MG63 (cell line): ENCODE data around the gene PDPN. TPM values are rescaled to one million over a fixed set of nuclear protein-coding genes. Genes with fewer than 3 reads are reported as not detected.
A peak's percentile ranks its signal among the peaks of the same experiment; 100 is the strongest.

Source experiments
- DNase-seq: peaks from one replicate; pipeline ENCODE4 v3.0.0-alpha.2; 2020
- H3K27me3 ChIP-seq: fragments of 250-450 bp; sonication (Bioruptor Pico); 2 replicates; pipeline ENCODE4 v1.5.1; 2020; ENCODE audit warnings: mild to moderate bottlenecking, moderate library complexity
- H3K36me3 ChIP-seq: fragments of 250-450 bp; sonication (Bioruptor Pico); 2 replicates; pipeline ENCODE4 v1.5.1; 2020; ENCODE audit warnings: mild to moderate bottlenecking, moderate library complexity
- H3K4me3 ChIP-seq: fragments of 250-450 bp; sonication (Bioruptor Pico); 2 replicates; pipeline ENCODE4 v1.5.1; 2020; ENCODE audit warnings: mild to moderate bottlenecking, moderate library complexity
- H3K9me3 ChIP-seq: fragments of 250-450 bp; sonication (Bioruptor Pico); 2 replicates; pipeline ENCODE4 v1.5.1; 2020; ENCODE audit warnings: mild to moderate bottlenecking, moderate library complexity
- total RNA-seq: library from RNA; depleted of rRNA; stranded (reverse); fragments of >200 nt; shearing (Covaris generic); gene quantifications from 2 replicates; pipeline ENCODE4 v1.2.3, GENCODE V29; 2014; ENCODE audit warnings: low replicate concordance; rRNA removed

The PDPN gene, protein sequence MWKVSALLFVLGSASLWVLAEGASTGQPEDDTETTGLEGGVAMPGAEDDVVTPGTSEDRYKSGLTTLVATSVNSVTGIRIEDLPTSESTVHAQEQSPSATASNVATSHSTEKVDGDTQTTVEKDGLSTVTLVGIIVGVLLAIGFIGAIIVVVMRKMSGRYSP
- total RNA-seq, result 29.0 and 47.5 TPM in 2 replicates

DNA sequence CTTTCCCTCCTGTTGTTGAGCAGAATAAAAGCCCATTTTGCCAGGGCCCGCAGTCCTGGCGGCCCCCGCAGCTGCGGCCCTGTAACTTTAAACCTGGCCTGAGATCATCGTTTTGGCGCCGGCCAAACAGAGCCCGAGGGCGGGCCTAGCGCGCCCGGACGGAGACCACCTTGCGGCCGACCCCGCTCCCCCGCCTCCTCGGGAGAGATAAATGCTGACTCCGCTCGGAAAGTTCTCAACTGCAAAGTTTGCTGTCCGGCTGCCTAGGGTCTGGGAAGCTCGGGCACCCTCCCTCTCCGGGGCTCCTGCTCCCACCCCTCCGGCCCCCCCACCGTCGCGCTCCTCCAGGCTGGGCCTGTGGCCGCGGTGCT, at the start of gene PDPN:
PDPN (plus strand) TSS at position 238 of the 371 bp plus-strand sequence. CDS start 202 bp downstream, outside the sequence.
- H3K27me3 ChIP-seq, result no peaks in the 10 kb centered on the region
- DNase-seq, result peak; percentile 78
- H3K36me3 ChIP-seq, result peaks cover 20% of the 10 kb centered on the region
- no peaks in the 10 kb centered on the region for H3K9me3 ChIP-seq
- peak within 1 kb of the TSS; percentile 76 for H3K4me3 ChIP-seq

DNA sequence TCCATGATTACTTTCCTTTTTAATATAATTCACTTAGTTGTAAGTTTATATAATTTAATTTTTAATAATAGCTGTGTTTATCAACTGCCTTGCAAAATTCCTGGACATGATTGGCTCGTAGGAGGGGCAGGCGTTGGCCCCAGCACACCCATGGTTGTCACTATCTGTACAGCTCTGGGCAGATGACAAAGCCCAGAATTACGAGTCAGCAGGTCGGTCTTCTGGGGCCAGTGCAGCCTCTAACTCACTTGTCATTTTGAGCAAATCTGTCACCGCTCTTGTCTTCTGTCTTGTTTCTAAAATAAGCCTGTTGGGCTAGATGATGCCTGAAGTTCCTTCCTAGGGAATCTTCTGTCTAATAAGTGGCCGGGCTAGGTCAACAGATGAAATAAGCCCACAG, 48.4 kb upstream of the PDPN start:
- Histone ChIP-seq H3K36me3 (no peaks in the 10 kb centered on the region), H3K27me3 (no peaks in the 10 kb centered on the region), H3K4me3 (no peak overlapping the region), H3K9me3 (no peaks in the 10 kb centered on the region)
- no peak for DNase-seq

DNA sequence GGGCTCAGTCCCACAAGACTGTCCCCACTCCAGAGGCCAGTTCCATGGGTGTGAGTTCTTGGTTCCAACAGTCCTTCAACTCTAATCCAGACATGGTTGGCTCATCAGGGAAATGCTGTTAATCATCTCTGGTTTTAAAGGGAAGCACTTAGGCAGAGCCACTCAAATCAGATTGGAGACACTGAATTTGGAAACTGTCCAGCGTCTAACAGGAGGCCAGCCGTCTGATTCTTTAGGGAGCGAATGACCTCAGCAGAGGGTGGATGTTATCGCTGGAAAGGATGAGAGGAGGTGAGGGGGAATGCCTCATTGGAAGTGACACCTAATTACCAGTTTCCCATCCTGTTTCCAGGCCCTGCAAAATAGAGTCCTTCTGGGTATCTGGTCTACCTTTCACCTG, 47.1 kb upstream of the PDPN start:
- DNase-seq, result no peak
- no peaks in the 10 kb centered on the region for H3K27me3 ChIP-seq
- H3K4me3 ChIP-seq, result no peak overlapping the region
- no peaks in the 10 kb centered on the region for H3K36me3 ChIP-seq
- H3K9me3 ChIP-seq, result no peaks in the 10 kb centered on the region

DNA sequence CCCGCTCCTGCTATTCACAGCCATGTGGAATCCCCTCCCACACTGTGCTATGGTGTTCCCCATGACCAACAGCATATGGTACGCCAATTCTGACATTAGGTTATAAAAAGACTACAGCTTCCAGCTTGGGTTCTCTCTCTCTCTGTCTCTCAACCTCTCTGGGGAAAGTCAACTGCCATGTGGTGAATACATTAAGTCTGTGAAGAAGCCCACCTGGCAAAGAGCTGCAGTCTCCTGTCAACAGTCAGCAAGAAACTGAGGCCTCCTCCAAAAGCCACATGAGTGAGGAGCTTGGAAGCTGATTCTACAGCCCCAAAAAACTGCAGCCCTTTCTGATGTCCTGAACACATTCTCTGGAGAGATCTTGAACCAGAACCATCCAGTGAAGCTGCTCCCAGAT, 44.8 kb upstream of the PDPN start:
- Histone ChIP-seq H3K36me3 (no peaks in the 10 kb centered on the region), H3K9me3 (no peaks in the 10 kb centered on the region)

DNA sequence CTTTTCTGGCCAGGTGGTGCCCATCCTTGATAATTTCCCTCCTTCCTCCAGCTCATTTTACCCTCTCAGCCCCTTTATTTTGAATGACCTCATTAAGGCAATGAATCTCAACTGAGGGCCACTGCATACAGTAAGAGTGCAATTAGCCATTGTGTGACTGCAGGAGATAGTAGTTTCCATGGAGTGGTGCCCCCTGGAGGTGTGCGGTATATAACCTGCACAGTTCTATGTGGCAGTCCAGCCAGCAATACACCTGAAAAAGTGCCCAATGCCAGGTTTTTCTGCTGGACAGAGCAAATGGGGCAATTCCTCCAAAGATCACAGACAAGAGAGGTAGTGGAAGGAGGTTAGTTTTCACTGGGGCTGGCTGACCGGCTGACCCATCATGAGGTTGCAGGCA, 43.9 kb upstream of the PDPN start:
- Histone ChIP-seq H3K27me3 (no peaks in the 10 kb centered on the region), H3K9me3 (no peaks in the 10 kb centered on the region), H3K4me3 (no peak overlapping the region), H3K36me3 (no peaks in the 10 kb centered on the region)
- no peak for DNase-seq

More for the DNA sequence above, 44.8 kb upstream of the PDPN start:
- DNase-seq, result no peak
- H3K27me3 ChIP-seq, result no peaks in the 10 kb centered on the region
- H3K4me3 ChIP-seq, result no peak overlapping the region

DNA sequence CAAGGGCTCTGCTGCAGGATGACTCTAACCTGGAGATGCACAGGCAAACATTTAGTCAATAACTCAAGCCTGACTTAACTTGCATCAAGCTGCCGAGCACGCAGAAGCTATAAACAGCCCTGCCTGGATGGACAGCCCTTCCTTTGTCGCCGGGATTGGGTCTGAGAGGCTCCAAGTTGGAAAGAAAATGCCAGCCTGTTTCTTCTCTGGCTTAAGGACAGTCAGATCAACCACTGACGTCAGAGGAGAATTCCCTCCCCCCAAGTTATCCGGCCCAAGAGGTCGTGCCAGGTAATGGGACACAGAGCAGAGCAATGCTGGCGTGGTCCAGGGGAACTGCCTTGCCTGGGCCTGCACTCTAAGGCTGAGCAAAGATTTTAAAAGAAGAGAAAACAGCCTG, 42.8 kb upstream of the PDPN start:
- Histone ChIP-seq H3K4me3 (no peak overlapping the region), H3K36me3 (no peaks in the 10 kb centered on the region), H3K9me3 (no peaks in the 10 kb centered on the region), H3K27me3 (no peaks in the 10 kb centered on the region)
- DNase-seq, result no peak

DNA sequence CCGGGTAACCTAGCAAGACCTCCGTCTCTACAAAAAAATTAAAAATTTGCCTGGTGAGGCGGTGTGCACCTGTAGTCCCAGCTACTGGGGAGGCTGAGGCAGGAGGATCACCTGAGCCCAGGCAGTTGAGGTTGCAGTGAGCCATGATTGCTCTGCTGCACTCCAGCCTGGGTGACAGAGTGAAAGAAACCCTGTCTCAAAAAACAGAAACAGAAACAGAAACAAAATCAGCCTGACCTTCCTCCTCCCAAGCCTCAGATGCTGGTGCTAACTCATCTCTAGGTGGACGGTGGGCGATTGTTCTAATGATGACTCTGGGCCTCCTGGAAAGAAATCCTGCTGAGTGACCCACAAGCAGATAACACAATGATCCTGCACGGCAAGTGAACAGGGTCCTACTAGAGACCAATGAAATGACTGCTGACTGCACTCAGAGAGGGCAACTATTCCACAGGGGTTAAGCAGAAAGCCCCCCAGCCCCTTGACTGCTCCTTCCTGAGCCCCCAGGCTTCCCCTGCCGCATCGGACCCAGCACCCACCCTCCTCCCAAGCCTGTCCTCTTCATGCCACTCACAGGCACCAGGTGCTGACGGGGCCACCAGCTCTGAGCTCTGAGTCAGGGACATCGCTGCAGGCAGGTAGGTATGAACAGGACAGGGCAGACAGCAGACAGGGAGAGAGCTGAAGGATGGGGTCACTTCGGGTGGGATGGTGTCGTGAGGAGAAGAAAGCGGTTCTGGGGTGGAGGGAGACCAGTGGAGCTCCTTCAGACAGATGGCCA, 42.0 kb upstream of the PDPN start:
- DNase-seq, result no peak
- H3K9me3 ChIP-seq, result no peaks in the 10 kb centered on the region
- no peaks in the 10 kb centered on the region for H3K27me3 ChIP-seq

DNA sequence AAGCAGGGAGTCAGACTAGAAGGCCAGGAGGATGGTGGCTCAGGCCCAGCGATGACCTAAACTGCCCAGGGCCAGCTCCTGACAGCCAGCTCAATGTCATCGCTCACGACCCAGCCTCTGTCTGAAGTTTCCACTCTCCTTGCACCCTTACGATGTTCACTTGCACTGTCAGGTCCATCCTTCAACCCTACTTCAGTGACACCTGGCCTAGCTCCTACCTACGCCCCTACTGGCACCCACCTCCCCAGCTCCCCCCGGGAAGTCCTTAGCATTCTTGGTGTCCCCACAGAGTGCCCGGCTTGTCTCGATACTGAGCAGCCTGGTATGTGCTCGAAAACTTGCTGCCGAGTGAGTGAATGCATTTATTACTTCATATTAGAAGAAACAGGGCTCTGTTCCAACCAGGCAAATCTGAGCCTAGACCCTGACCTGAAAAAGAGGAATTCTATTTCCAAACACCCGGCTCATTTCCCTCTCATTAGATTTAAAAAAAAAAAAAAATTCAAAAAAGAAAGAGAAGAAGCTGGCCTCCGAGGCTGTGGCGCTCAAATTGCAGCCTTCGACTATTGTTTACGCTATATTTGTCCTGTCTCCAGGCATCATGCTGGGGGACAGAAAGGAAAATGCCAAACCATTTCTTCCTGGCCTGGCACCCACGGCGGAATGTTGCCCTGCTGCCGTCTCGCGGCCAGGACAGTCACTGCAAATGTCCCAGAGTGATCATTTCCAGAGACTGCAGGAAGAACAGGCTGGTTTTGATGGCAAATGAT, 40.0 kb upstream of the PDPN start:
- no peaks in the 10 kb centered on the region for H3K36me3 ChIP-seq
- 0 out of 2 replicates have a peak overlapping the region, but pooled peaks have one; percentile 6 for H3K4me3 ChIP-seq
- no peaks in the 10 kb centered on the region for H3K9me3 ChIP-seq
- DNase-seq, result peak; percentile 74
- no peaks in the 10 kb centered on the region for H3K27me3 ChIP-seq

More for the DNA sequence above, 42.0 kb upstream of the PDPN start:
- H3K36me3 ChIP-seq, result no peaks in the 10 kb centered on the region
- no peak overlapping the region for H3K4me3 ChIP-seq

DNA sequence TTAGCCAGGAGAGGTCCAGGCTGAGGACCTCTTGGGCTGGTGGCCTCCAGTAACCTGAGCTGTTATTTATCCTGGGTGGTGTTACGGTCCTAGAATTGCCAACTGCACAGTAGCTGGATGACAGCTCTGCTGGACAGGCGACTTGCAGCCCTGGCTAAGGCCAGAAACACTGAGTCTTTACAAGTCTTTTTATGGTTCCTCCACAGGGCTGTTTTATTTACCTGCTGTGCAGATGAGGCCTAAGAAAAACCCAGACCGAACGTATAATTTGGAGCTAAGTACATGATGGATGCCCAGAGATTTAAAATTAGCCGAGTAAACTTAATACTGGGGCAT, 39.4 kb upstream of the PDPN start:
- Histone ChIP-seq H3K4me3 (no peak overlapping the region), H3K36me3 (no peaks in the 10 kb centered on the region), H3K27me3 (no peaks in the 10 kb centered on the region), H3K9me3 (no peaks in the 10 kb centered on the region)
- no peak for DNase-seq

DNA sequence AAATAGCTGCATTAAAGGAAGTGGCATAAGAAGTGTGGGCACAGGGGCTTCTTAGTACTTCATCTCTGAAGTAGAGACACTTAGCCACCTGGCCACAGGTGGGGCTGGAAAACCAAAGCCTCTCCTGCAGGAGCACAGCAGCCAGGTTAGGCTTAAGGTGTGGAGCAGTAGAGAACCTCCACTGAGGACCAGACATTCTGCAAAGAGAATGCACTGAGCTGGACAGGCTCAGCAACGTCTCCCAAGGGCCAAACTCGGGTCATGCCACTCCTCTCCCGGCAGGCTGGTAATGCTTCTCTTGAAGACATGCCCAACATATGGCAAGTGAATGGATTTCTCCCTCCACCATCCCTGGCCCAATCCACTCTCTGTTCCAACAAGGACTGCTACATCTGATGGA, 36.8 kb upstream of the PDPN start:
- H3K27me3 ChIP-seq, result no peaks in the 10 kb centered on the region
- H3K9me3 ChIP-seq, result no peaks in the 10 kb centered on the region
- no peaks in the 10 kb centered on the region for H3K36me3 ChIP-seq
- DNase-seq, result no peak
- no peak overlapping the region for H3K4me3 ChIP-seq

DNA sequence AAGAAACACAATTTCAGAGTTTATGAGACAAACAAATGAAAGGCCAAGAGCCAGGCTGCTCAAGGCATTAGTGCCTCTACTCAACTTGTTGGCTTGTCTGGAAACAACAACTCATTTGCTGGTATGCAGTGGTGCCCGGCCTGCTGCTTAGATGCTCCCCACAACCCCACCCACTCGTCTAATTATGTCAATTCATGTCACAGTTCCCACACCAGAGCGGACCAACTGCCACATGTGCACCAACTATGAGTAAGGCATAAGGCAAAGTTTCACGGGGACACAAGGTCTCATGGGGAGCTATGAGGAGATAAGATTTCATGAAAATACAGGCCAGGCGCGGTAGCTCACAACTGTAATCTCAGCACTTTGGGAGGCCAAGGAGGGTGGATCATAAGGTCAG, 35.4 kb upstream of the PDPN start:
- no peak overlapping the region for H3K4me3 ChIP-seq
- no peak for DNase-seq
- H3K27me3 ChIP-seq, result no peaks in the 10 kb centered on the region
- no peaks in the 10 kb centered on the region for H3K36me3 ChIP-seq
- H3K9me3 ChIP-seq, result no peaks in the 10 kb centered on the region

DNA sequence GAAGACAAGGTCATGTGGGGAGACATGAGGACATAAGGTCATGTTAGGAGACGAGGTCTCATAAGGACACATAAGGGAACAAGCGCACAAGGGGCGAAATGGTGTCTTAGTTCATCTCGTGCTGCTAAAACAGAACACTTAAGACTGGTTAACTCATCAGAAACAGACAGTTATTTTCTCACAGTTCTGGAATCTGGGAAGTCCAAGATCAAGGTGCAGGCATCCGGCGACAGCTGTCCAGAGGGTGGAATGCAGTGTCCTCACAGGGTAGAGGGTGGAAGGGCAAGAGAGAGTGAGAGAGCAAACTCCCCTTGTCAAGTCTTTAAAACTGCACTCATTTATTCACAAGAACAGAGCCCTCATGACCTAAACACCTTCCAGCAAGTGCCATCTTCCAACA, 34.6 kb upstream of the PDPN start:
- no peaks in the 10 kb centered on the region for H3K9me3 ChIP-seq
- no peaks in the 10 kb centered on the region for H3K36me3 ChIP-seq
- H3K4me3 ChIP-seq, result no peak overlapping the region
- no peaks in the 10 kb centered on the region for H3K27me3 ChIP-seq
- DNase-seq, result no peak

DNA sequence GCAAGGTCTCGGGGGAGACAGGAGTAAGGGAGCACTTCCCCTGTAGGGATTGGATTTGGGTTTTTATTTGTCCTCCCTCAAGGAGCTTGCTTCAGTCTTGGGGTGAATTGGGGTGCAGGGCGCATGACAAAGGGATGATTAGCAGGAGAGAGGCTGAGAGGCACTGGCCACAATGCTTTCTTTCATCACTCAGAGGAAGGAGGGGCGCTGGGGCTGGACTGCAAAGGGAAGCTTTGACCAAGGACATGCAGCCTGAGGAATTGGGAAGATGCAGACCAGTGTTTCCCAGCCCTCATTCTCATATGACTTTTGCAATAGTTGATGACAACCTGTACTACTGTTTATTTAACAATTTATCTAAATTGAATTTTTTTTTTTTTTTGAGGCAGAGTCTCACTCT, 34.1 kb upstream of the PDPN start:
- no peak for DNase-seq
- no peaks in the 10 kb centered on the region for H3K36me3 ChIP-seq
- H3K9me3 ChIP-seq, result no peaks in the 10 kb centered on the region
- H3K27me3 ChIP-seq, result no peaks in the 10 kb centered on the region
- no peak overlapping the region for H3K4me3 ChIP-seq

DNA sequence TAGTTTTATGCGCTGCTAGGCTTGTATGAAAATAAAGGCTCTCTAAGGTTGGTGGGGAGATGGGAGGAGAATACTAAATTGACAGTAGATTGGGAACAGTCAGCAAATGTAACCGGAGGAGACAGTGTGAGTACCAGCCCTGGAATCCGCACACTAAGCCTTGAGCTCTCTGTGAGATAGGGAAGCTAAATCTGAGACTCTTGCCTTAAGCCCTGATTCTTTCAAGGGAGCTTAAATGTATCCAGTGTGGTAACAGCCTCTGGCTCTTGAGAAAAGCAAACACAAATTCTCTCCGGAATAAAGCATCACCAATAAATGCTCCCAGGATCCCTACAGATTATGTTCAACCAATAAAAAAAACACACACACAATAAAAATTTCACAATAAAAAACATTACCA, 33.0 kb upstream of the PDPN start:
- no peaks in the 10 kb centered on the region for H3K27me3 ChIP-seq
- no peak for DNase-seq
- H3K9me3 ChIP-seq, result no peaks in the 10 kb centered on the region
- no peak overlapping the region for H3K4me3 ChIP-seq
- no peaks in the 10 kb centered on the region for H3K36me3 ChIP-seq

DNA sequence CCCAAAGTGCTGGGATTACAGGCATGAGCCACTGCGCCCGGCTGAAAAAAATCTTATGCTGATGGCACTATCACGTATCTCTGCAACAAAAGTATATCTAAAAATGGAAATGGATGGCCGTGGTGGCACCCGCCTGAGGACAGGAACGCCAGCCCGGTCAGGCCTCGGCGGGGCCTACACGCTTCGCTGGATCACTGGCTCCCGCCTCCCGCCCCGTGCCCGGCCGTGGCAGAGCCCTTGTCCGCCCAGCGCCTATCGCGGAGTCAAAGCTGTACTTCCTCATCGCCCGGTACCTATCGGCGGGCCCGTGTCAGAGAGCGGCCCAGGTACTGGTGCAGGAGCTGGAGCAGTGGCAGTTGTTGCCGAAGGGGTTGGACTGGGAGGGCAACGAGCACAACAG, 28.8 kb upstream of the PDPN start:
- H3K36me3 ChIP-seq, result no peaks in the 10 kb centered on the region
- no peaks in the 10 kb centered on the region for H3K9me3 ChIP-seq
- no peak overlapping the region for H3K4me3 ChIP-seq
- no peak for DNase-seq
- H3K27me3 ChIP-seq, result no peaks in the 10 kb centered on the region

DNA sequence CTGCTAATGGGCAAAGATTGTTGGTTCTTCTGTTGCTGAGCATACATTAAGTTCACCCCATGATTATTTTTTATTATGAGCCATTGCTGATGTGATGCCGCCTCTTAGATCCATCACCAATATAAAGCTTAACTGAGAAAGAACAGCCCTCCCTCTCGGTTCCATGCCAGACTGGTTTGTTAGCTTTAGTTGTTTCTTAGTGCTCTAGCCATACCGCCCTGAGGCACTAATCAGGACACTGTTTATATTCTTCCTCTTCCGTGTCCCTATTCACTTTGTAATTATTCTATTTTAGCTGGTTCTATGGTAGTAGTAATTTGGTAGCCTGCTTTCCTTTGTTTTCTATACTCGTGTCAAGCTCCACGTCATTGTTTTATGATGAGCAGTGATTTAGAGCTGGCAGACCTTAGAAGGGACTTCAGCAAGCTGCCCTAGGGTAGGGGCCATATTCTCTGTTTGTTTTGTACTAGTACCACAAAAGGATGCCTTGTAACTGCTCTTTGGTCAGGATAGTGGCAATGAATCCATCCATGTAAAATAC, 27.3 kb upstream of the PDPN start:
- Histone ChIP-seq H3K27me3 (no peaks in the 10 kb centered on the region), H3K36me3 (no peaks in the 10 kb centered on the region), H3K4me3 (no peak overlapping the region), H3K9me3 (no peaks in the 10 kb centered on the region)
- no peak for DNase-seq

DNA sequence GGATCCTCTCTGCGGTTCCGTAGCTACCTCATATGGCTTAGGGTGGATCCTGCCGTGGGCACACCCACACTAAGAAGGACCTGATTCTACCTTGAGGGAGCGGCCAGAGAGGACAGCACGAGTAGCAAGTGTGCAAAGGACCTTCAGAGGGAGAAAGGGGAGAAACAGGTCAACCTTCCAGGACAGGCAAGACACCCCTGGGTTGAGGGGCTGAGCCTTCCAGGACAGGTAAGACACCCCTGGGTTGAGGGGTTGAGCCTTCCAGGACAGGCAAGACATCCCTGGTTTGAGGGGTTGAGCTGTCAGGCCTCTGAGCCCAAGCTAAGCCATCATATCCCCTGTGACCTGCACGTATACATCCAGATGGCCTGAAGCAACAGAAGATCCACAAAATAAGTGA, 23.1 kb upstream of the PDPN start:
- no peak for DNase-seq
- no peaks in the 10 kb centered on the region for H3K27me3 ChIP-seq

More for the DNA sequence above, 23.1 kb upstream of the PDPN start:
- H3K4me3 ChIP-seq, result no peak overlapping the region
- H3K9me3 ChIP-seq, result no peaks in the 10 kb centered on the region
- H3K36me3 ChIP-seq, result no peaks in the 10 kb centered on the region
